C4-2B (cell line): ENCODE results near the gene CLMP.
"Not testable (repeated sequence)": the region's sequence is repeated elsewhere in the genome, so short reads cannot be mapped to it uniquely, and the experiment has no call there.

Source experiments
- ZFX ChIP-seq: fragments of 450-650 bp; IDR thresholded peaks from 2 replicates; pipeline ENCODE4 v1.6.1; 2017
- TF ChIP-seq, protein P1 (sequence below): fragments of 450-650 bp; conservative IDR thresholded peaks from 2 replicates; pipeline ENCODE4 v1.5.1; 2017; ENCODE audit warnings: mild to moderate bottlenecking

DNA sequence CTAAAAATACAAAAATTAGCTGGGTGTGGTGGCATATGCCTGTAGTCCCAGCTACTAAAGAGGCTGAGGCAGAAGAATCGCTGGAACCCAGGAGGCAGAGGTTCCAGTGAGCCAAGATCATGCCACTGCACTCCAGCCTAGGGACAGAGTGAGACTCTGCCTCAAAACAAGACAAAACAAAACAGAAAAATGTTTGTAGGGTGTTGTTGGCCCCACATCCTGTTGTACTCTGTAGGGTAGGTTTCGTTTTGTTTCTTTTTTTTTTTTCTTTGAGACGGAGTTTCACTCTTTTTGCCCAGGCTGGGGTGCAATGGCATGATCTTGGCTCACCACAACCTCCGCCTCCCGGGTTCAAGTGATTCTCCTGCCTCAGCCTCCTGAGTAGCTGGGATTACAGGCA, 107.4 kb downstream of the CLMP start:
- TF ChIP-seq, protein P1, sequence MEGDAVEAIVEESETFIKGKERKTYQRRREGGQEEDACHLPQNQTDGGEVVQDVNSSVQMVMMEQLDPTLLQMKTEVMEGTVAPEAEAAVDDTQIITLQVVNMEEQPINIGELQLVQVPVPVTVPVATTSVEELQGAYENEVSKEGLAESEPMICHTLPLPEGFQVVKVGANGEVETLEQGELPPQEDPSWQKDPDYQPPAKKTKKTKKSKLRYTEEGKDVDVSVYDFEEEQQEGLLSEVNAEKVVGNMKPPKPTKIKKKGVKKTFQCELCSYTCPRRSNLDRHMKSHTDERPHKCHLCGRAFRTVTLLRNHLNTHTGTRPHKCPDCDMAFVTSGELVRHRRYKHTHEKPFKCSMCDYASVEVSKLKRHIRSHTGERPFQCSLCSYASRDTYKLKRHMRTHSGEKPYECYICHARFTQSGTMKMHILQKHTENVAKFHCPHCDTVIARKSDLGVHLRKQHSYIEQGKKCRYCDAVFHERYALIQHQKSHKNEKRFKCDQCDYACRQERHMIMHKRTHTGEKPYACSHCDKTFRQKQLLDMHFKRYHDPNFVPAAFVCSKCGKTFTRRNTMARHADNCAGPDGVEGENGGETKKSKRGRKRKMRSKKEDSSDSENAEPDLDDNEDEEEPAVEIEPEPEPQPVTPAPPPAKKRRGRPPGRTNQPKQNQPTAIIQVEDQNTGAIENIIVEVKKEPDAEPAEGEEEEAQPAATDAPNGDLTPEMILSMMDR = not testable (repeated sequence)
- TF ChIP-seq ZFX = not testable (repeated sequence)
